ENCODE data around the gene ZNF777. TPM values are rescaled to one million over a fixed set of nuclear protein-coding genes. Genes with fewer than 3 reads are reported as not detected.

The ZNF777 gene
- total RNA-seq, 1 experiment from 2014 or later, result 17.4 TPM

DNA sequence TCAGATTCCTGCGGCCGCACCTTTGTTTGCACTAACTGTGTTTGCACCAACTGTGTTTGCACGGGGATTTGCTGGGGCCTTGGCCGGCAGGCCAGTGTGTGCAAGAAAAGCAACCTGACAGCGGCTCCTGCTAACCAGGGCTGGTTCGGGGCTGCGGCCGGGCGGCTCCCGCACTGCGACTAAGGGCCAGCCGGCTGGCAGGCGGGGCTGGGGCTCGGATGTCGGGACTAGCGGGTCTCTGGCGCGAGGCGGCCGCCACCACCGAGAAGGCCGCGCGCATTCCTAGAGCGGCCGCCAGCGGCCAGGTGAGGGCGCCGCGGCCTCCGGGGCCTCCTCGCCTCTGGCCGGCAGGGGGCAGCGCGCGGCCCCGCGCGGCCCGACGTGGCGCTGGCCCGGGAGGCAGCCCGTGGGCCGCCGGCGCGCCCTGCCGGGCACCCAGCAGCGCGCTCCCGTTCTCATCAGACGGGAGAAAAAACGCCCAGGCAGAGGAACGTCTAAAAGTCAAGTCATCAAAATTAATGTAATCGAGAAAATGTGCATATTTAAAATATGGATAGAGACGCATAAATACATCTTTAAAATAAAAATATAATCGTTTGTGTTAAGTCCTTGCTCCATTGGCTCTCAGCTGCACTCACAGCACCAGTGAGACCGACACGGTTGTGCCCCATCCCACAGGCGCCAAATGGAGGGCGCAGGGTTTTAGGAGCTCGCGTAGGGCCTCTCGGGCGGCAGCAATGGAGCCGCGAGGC, 38.5 kb downstream of the ZNF777 start:
- no TSS peak for BruUV-seq (replicated peaks)
- in situ Hi-C loops (cut with HindIII; ENCODE audit: low pct_unique_long_range_greater_than_20kb, low sequenced_read_pairs), result no loop called here
- Histone ChIP-seq H3K36me3 (ENCODE audit: control insufficient read depth, insufficient read depth, low read length) (no peaks in the 10 kb centered on the region), H3K4me3 (ENCODE audit: low read depth in 2 of 2, low read length in 2 of 2) (peak overlapping the region; percentile 44 to 59), H3K9me3 (ENCODE audit: control insufficient read depth, insufficient read depth, low read depth, low read length) (no peaks in the 10 kb centered on the region), H3K27me3 (ENCODE audit: control insufficient read depth, insufficient read depth, low read length) (no peaks in the 10 kb centered on the region), H3K27ac (ENCODE audit: low read length) (peak overlapping the region; percentile 75), H3K4me1 (ENCODE audit: control insufficient read depth, insufficient read depth, low read length) (no peaks in the 10 kb centered on the region)
- TF ChIP-seq, protein P1, sequence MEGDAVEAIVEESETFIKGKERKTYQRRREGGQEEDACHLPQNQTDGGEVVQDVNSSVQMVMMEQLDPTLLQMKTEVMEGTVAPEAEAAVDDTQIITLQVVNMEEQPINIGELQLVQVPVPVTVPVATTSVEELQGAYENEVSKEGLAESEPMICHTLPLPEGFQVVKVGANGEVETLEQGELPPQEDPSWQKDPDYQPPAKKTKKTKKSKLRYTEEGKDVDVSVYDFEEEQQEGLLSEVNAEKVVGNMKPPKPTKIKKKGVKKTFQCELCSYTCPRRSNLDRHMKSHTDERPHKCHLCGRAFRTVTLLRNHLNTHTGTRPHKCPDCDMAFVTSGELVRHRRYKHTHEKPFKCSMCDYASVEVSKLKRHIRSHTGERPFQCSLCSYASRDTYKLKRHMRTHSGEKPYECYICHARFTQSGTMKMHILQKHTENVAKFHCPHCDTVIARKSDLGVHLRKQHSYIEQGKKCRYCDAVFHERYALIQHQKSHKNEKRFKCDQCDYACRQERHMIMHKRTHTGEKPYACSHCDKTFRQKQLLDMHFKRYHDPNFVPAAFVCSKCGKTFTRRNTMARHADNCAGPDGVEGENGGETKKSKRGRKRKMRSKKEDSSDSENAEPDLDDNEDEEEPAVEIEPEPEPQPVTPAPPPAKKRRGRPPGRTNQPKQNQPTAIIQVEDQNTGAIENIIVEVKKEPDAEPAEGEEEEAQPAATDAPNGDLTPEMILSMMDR (IDR thresholded peaks at IDR 0.05), result peak; percentile 100
- TF ChIP-seq TCF7L2 (IDR thresholded peaks at IDR 0.05; ENCODE audit: low read depth, low read length) (no peak), POLR2AphosphoS5 (IDR thresholded peaks at IDR 0.05; ENCODE audit: low read depth, low read length) (peak; percentile 58; the same call in 1 of the 2 replicates), SIN3A (IDR thresholded peaks at IDR 0.05; ENCODE audit: borderline replicate concordance, insufficient read depth, low read depth, low read length) (peak; percentile 82; the same call in 1 of the 2 replicates)
- TF ChIP-seq, protein P2, sequence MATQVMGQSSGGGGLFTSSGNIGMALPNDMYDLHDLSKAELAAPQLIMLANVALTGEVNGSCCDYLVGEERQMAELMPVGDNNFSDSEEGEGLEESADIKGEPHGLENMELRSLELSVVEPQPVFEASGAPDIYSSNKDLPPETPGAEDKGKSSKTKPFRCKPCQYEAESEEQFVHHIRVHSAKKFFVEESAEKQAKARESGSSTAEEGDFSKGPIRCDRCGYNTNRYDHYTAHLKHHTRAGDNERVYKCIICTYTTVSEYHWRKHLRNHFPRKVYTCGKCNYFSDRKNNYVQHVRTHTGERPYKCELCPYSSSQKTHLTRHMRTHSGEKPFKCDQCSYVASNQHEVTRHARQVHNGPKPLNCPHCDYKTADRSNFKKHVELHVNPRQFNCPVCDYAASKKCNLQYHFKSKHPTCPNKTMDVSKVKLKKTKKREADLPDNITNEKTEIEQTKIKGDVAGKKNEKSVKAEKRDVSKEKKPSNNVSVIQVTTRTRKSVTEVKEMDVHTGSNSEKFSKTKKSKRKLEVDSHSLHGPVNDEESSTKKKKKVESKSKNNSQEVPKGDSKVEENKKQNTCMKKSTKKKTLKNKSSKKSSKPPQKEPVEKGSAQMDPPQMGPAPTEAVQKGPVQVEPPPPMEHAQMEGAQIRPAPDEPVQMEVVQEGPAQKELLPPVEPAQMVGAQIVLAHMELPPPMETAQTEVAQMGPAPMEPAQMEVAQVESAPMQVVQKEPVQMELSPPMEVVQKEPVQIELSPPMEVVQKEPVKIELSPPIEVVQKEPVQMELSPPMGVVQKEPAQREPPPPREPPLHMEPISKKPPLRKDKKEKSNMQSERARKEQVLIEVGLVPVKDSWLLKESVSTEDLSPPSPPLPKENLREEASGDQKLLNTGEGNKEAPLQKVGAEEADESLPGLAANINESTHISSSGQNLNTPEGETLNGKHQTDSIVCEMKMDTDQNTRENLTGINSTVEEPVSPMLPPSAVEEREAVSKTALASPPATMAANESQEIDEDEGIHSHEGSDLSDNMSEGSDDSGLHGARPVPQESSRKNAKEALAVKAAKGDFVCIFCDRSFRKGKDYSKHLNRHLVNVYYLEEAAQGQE (IDR thresholded peaks at IDR 0.05; ENCODE audit: insufficient read depth in 1 of 2, low read depth in 2 of 2, low read length in 1 of 2), result no peak
- ChIA-PET CTCF (interaction anchor here (0.7 kb wide), 2 partner anchors 23 to 160 kb away, joined by 4 to 5 read pairs; partner anchors contain the start of gene ZNF783), POLR2A (no interaction called here)
- peak; percentile 98 for ATAC-seq
- DNase-seq (ENCODE audit: low read depth, low spot score), result peak; percentile 15
- intact Hi-C loops (cut with micrococcal nuclease; ENCODE audit: unreplicated experiment), result no loop called here

DNA sequence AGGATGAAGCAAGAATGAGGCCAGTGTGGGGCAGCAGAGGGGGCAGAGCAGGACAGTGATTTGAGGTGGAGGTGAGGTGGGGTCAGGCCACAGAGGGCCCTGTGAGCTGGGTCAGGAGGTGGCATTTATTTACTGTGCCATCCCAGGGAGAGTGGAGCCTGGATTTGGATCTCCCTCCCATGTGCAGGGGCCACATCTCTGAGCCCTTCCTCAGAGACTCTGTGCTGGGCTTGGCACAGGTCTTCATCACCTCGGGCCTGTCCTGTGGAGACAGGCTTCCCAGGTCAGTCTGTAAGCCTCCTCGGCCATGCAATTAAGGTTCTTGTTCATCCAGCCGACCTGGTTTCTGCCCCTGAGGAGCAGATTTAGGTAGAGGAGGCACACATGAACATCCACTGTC, 40.9 kb downstream of the ZNF777 start:
- no TSS peak for BruUV-seq (replicated peaks)
- no peak for DNase-seq (ENCODE audit: low read depth, low spot score)
- H3K36me3 ChIP-seq (ENCODE audit: control insufficient read depth, insufficient read depth, low read length), result no peaks in the 10 kb centered on the region
- no peaks in the 10 kb centered on the region for H3K9me3 ChIP-seq (ENCODE audit: control insufficient read depth, insufficient read depth, low read depth, low read length)
- CTCF ChIA-PET, result no interaction called here
- intact Hi-C loops (cut with micrococcal nuclease; ENCODE audit: unreplicated experiment) (no loop called here), in situ Hi-C loops (cut with HindIII; ENCODE audit: low pct_unique_long_range_greater_than_20kb, low sequenced_read_pairs) (no loop called here)
- POLR2A ChIA-PET, result no interaction called here
- no peaks in the 10 kb centered on the region for H3K27me3 ChIP-seq (ENCODE audit: control insufficient read depth, insufficient read depth, low read length)
- no peak overlapping the region for H3K4me3 ChIP-seq (ENCODE audit: low read depth in 2 of 2, low read length in 2 of 2)
- TF ChIP-seq, protein P2 (IDR thresholded peaks at IDR 0.05; ENCODE audit: insufficient read depth in 1 of 2, low read depth in 2 of 2, low read length in 1 of 2), result no peak
- TF ChIP-seq TCF7L2 (IDR thresholded peaks at IDR 0.05; ENCODE audit: low read depth, low read length) (no peak), POLR2AphosphoS5 (IDR thresholded peaks at IDR 0.05; ENCODE audit: low read depth, low read length) (no peak), SIN3A (IDR thresholded peaks at IDR 0.05; ENCODE audit: borderline replicate concordance, insufficient read depth, low read depth, low read length) (no peak)
- TF ChIP-seq, protein P1 (IDR thresholded peaks at IDR 0.05), result no peak
- no peak overlapping the region for H3K27ac ChIP-seq (ENCODE audit: low read length)
- ATAC-seq, result no peak
- H3K4me1 ChIP-seq (ENCODE audit: control insufficient read depth, insufficient read depth, low read length), result no peaks in the 10 kb centered on the region

Measured in Panc1 (cell line).